Calu3 (cell line): ENCODE measurements around the gene SERGEF. TPM values are rescaled to one million over a fixed set of nuclear protein-coding genes. Genes with fewer than 3 reads are reported as not detected.

Source experiments
- BruUV-seq: library from RNA; stranded (reverse); fragments of 400-500 nt; replicated peaks from 2 replicates; lab custom pipeline; 2021; lab: Mats Ljungman, UMichigan
- CTCF ChIA-PET: fragments of 300-600 bp; sonication (Branson Sonifier 250); formaldehyde crosslinking; loops from one replicate; lab custom pipeline; 2022; ENCODE audit warnings: antibody characterized with exemption; lab: Charles Lee
- DNase-seq: peaks from one replicate; pipeline ENCODE4 v3.0.0; 2022
- H3K27ac Mint-ChIP-seq: one replicate; pipeline ENCODE4 v1.8.0; 2022; ENCODE audit warnings: mixed read lengths; ENCODE audit not compliant: unreplicated experiment
- H3K27me3 Mint-ChIP-seq: one replicate; pipeline ENCODE4 v1.8.0; 2022; ENCODE audit warnings: mixed read lengths; ENCODE audit not compliant: unreplicated experiment
- H3K36me3 Mint-ChIP-seq: one replicate; pipeline ENCODE4 v1.8.0; 2022; ENCODE audit warnings: mild to moderate bottlenecking, moderate library complexity, mixed read lengths; ENCODE audit not compliant: insufficient read depth, unreplicated experiment
- H3K4me1 Mint-ChIP-seq: one replicate; pipeline ENCODE4 v1.8.0; 2022; ENCODE audit warnings: mild to moderate bottlenecking, low read depth, mixed read lengths; ENCODE audit not compliant: unreplicated experiment
- H3K4me3 Mint-ChIP-seq: one replicate; pipeline ENCODE4 v1.8.0; 2022; ENCODE audit warnings: mild to moderate bottlenecking, low read depth, moderate library complexity, mixed read lengths; ENCODE audit not compliant: unreplicated experiment
- H3K9me3 Mint-ChIP-seq: one replicate; pipeline ENCODE4 v1.8.0; 2022; ENCODE audit warnings: low read depth, mixed read lengths; ENCODE audit not compliant: unreplicated experiment
- intact Hi-C: fragments of 100-400 bp; cut with micrococcal nuclease; formaldehyde crosslinking; loops from one replicate; pipeline ENCODE4 v1.10.0; 2022; ENCODE audit not compliant: unreplicated experiment
- total RNA-seq: library from RNA; stranded (reverse); gene quantifications from 2 replicates; pipeline ENCODE4 v1.2.3, GENCODE V29; 2022
- TF ChIP-seq, protein P1 (sequence below): fragments of 200-600 bp; IDR thresholded peaks from one replicate; pipeline ENCODE4 v1.8.0; 2022; ENCODE audit warnings: antibody characterized with exemption; ENCODE audit not compliant: unreplicated experiment

SERGEF gene
- total RNA-seq, 1 experiment from 2014 or later = 28.1 TPM

DNA sequence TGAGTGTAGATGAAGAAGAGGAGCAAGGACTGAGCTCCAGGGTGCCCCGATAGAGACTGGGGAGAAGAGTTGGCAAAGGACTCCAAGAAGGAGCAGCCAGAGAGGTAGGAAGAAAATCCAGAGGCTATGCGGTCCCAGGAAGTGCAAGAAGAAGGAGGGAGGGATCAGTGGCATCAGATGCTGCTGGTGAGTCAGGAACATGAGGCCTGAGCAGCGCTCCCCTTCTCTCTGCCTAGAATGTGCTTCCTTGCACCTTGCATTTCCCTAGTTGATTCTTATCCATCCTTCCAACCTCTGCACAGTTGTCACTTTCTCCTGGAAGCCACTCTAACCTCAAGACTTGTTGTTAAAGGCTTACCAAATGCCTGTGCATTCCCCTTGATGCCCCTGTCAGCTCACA is 257.0 kb downstream of the SERGEF start:
- CTCF ChIA-PET = no interaction called here
- no peaks in the 10 kb centered on the region for H3K9me3 Mint-ChIP-seq
- intact Hi-C loops = no loop called here
- no TSS peak for BruUV-seq
- no peaks in the 10 kb centered on the region for H3K4me1 Mint-ChIP-seq
- TF ChIP-seq, protein P1, sequence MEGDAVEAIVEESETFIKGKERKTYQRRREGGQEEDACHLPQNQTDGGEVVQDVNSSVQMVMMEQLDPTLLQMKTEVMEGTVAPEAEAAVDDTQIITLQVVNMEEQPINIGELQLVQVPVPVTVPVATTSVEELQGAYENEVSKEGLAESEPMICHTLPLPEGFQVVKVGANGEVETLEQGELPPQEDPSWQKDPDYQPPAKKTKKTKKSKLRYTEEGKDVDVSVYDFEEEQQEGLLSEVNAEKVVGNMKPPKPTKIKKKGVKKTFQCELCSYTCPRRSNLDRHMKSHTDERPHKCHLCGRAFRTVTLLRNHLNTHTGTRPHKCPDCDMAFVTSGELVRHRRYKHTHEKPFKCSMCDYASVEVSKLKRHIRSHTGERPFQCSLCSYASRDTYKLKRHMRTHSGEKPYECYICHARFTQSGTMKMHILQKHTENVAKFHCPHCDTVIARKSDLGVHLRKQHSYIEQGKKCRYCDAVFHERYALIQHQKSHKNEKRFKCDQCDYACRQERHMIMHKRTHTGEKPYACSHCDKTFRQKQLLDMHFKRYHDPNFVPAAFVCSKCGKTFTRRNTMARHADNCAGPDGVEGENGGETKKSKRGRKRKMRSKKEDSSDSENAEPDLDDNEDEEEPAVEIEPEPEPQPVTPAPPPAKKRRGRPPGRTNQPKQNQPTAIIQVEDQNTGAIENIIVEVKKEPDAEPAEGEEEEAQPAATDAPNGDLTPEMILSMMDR = no peak
- no peaks in the 10 kb centered on the region for H3K36me3 Mint-ChIP-seq
- no peak overlapping the region for H3K4me3 Mint-ChIP-seq
- H3K27me3 Mint-ChIP-seq = peaks cover 80% of the 10 kb centered on the region
- no peak for DNase-seq
- H3K27ac Mint-ChIP-seq = no peak overlapping the region

DNA sequence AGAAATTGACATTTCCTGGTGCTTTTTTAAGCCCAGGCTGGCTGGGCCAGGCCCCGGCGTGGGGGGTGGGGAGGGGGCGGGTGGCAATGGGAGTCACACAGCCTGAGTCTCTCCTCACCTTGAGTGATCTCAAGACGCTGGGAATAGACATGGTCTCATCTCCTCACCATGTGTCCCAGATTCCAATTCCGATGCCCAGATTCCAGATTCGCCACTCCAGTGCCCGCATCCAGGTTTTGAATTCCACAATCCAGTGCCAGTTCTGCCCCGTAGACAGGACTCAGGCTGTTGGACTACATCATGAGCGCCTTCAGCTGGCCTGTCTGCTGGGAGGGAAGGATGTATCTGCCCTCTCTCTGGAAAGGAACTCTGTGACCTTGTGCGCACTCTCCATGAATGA is 259.2 kb downstream of the SERGEF start:
- Mint-ChIP-seq H3K4me1 (no peaks in the 10 kb centered on the region), H3K9me3 (no peaks in the 10 kb centered on the region), H3K4me3 (no peak overlapping the region), H3K27me3 (peaks cover 79% of the 10 kb centered on the region), H3K36me3 (no peaks in the 10 kb centered on the region), H3K27ac (no peak overlapping the region)
- intact Hi-C loops = no loop called here
- no TSS peak for BruUV-seq
- TF ChIP-seq, protein P1 = no peak
- CTCF ChIA-PET = no interaction called here
- DNase-seq = no peak

DNA sequence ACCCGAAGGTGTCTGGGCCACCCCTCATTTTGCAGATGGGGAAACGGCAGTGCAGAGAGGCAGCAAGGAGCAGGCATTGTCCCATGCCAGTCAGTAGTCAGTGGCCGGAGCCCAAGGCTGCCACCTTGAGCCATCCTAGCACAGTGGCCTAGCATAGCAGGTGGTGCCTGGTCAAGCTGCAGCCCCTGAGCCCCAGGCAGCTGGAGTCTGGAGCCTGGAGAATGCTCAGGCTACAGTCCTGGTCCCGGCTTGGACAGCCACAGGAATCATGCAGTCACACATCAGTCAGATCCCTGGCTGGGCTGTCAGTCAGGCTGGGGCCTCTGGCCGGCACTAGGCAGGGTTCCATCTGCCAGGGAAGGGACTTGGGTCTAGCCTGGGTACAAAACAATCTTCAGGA is 259.7 kb downstream of the SERGEF start:
- no peaks in the 10 kb centered on the region for H3K9me3 Mint-ChIP-seq
- BruUV-seq = no TSS peak
- TF ChIP-seq, protein P1 = no peak
- H3K4me1 Mint-ChIP-seq = no peaks in the 10 kb centered on the region
- no peak for DNase-seq
- H3K36me3 Mint-ChIP-seq = no peaks in the 10 kb centered on the region
- CTCF ChIA-PET = no interaction called here
- H3K27me3 Mint-ChIP-seq = peaks cover 78% of the 10 kb centered on the region
- H3K4me3 Mint-ChIP-seq = no peak overlapping the region
- H3K27ac Mint-ChIP-seq = no peak overlapping the region
- intact Hi-C loops = no loop called here

DNA sequence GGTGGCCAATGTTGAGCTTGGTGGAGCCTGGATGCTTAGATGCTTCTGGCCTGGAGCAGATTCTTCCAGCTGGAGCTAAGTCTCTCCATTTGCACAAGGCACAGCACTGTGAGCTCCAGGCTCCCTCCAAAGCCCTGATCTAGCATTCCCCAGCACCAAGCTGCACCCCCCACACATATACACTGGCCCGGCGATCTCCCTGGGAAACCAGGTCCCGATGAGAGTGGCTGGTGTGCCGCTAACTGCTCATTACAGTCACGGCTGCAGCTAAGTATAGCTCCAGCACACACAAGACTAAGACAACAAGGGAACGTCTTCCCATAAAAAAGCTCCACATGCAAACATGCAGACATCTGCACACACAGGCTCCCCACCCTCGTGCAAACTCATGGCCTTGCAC is 260.7 kb downstream of the SERGEF start:
- H3K4me1 Mint-ChIP-seq = no peaks in the 10 kb centered on the region
- no peaks in the 10 kb centered on the region for H3K9me3 Mint-ChIP-seq
- BruUV-seq = no TSS peak
- no peak for DNase-seq
- peaks cover 80% of the 10 kb centered on the region for H3K27me3 Mint-ChIP-seq
- intact Hi-C loops = no loop called here
- TF ChIP-seq, protein P1 = no peak
- no peaks in the 10 kb centered on the region for H3K36me3 Mint-ChIP-seq
- no peak overlapping the region for H3K27ac Mint-ChIP-seq
- no peak overlapping the region for H3K4me3 Mint-ChIP-seq
- CTCF ChIA-PET = interaction anchor here (0.5 to 1.8 kb wide), 3 partner anchors 17 to 101 kb away, joined by 4 to 6 read pairs (median 5); partner anchors contain the start of gene KCNC1
